GM18499 (cell line): Measurements from ENCODE around the gene CHD5.
"Not testable (repeated sequence)": the region's sequence is repeated elsewhere in the genome, so short reads cannot be mapped to it uniquely, and the experiment has no call there.

Source experiments
- ATAC-seq: cut with Tn5 transposase; IDR thresholded peaks from one replicate; pipeline ENCODE4 v1.9.1; 2021; ENCODE audit warnings: moderate number of reproducible peaks; ENCODE audit not compliant: insufficient read depth, unreplicated experiment

Gene CHD5

DNA sequence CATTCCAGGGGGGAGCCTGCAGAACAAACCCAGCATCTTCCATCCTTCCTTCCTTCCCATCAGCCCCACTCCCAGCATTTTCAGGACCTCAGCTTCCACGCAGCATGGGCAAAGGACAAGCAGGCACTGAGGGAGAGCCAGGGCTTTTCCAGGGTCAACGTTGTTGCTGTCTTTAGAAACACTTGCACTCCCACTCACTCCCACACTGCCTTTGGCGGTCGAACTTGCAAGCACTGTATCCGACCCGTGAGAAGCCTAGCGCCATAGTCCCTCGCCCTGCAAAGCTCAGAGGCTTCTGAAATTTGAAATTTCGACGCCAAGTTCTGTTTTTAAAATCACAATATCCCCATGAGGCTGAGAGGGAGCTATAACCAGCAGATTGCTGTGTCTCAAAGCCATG, 87.0 kb downstream of the CHD5 start:
- no peak for ATAC-seq

DNA sequence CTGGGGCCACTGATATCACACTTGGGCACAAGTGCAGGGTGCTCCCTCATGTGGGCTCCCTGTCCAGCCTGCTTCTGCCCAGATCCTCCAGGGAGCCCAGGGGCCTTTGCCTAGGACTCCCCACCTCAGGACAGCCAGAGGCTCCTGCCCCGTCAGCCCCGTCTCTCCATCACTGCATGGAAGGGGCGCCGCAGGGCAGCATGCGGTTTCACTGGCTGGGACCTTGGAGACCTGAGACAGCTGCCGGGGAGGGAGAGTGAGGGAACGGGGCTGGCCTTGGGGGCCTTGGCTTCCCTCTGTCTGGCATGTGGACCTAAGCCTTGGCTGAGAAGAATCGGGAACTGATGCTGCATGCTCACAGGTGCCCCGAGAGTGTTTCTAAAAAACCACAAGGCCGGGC, 87.9 kb downstream of the CHD5 start:
- no peak for ATAC-seq

DNA sequence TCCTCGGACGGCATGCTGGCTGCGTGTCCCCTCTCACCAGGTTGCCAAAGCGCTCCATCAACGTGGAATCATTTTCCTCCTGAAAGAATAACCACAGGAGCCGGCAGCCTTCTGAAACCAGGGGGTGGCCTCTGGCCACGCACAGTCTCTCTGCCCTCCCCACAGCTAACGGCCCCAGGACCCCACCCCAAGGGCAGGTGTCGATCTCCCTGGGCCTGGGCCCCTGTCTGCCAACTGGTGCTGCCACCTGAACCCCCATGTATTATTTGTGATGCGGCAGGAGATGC, 88.4 kb downstream of the CHD5 start:
- ATAC-seq = no peak

DNA sequence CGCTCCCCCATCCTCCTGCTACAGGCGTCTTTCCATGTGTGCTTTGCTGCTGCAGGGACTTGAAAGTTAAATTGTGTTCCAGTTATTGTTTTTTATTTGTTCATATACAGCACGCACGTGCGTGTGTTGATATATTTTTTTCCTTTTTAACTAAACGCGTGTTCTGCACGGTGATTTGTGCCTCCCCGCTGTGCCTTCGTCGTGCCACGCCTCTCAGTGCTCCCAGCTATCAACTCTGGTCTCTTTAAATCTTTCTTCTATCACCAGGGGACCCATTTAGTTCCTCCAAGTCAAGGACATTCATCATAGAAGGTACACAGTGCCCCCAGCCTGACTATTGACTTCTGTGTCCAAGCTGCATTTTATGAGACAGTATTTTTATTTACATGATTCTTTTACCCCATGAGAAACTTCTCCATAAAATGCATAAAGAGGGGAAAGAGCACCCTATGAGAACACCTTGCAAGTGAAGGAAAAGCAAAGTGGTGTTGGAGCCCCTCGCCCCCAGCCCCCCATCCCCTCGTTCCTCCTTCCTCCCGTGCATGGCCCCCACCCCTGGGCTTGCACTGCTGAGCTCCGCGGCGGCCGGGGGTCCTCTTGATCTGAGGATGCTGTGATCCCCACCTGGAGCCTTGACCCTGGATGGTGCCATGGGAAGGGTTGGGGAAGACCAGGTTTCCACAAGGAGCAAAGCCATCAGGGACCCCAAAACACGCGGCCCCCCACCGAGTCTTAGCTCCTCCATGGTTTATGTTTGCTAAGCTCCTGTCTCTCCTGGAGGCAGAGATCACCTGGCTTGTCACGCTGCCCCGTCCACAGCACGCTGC, 88.9 kb downstream of the CHD5 start:
- no peak for ATAC-seq

DNA sequence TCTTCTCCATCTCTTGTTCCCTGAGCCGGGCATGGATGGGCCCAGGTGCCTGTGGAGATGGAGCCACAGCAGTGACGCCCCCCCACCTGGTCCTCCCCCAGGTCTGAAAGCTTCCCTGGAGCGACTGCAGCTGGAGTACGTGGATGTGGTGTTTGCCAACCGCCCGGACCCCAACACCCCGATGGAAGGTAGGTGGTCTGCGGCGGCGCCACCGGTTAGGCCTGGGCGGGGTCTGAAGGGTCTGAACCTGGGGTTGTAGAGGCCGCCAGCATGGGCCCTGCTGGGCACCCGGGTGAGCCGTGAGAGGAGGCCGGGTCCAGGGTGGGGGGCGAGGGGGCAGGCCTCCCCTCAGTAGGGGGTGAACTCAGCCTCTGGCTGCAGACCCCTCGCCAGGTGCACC, 89.8 kb downstream of the CHD5 start:
- no peak for ATAC-seq

DNA sequence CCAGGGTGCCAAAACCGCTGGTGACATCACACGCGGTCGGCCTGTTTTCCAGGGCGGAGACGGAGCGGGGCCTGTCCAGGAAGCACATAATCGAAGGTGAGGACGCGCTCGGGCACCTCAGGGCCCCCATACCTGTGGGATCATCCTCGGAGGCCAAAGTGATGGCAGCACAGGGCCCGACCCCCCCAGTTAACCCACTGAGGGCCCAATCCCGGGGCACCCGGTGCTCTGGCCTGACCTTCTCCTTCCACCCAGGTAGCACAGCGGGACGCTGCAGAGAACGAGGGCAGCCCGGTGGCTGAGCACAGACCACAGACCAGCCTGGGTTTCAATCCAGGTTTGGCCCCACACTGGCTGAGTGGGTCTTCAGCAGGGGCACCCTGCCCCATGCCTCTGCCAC, 91.2 kb downstream of the CHD5 start:
- ATAC-seq = no peak

DNA sequence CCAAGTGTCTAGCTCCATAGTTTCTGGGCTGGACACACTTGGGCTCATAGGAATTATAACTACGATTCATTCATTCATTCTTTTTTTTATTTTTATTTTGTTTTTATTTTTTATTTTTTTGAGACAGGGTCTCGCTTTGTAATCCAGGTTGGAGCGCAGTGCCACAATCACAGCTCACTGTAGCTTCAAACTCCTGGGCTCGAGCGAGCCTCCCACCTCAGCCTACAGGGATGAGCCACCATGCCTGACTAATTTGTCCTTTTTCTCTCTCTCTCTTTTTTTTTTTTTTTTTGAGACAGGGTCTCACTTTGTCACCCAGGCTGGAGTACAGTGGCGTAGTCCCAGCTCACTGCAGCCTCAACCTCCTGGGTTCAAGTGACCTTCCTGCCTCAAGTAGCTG, 92.2 kb downstream of the CHD5 start:
- no peak for ATAC-seq

DNA sequence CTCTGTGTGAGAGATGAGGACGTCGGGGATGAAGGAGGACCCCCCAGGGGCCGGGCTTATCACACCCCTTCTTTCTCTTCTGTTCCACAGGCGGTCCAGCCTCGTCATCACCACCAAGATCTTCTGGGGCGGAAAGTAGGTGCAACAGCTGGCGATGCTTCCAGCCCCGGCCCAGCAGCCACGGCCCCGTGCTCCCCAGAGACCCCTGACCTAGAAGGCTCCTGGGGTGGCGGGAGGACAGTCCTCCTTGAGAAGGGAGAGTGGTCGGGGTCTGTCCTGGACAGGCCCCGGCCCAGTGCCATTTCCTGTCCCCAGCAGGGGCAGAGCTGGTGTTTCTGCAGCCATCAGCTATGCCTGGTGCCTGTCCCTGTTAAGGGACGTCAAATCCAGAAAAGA, 92.7 kb downstream of the CHD5 start:
- ATAC-seq = no peak

DNA sequence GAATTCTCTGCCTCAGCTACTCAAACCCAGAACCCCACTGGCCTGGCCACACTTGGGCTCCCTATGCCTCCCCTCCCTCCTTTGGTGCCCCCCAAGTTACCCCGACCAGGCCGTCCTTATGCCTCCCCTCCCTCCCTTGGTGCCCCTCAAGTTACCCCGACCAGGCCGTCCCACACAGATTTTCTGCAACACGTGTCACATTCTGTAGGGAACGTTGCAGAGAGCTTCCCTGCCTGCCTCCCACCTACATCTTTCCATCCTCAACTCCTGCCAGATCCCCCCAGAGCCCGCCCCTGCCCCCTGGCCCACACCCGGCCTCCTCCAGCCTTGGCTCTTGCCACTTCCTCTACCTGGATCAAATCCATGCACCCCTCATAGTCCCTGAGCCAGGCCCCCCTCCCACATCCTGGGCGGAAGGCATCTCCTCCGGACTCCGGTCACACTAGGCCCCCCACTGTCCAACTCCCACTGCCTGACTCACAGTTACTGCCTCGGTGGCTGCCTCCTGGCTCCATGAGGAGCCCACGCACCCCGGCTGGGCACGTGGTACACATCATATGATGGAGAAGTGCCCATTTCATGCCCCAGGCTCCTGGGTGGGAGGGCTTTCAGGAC, 93.3 kb downstream of the CHD5 start:
- no peak for ATAC-seq

DNA sequence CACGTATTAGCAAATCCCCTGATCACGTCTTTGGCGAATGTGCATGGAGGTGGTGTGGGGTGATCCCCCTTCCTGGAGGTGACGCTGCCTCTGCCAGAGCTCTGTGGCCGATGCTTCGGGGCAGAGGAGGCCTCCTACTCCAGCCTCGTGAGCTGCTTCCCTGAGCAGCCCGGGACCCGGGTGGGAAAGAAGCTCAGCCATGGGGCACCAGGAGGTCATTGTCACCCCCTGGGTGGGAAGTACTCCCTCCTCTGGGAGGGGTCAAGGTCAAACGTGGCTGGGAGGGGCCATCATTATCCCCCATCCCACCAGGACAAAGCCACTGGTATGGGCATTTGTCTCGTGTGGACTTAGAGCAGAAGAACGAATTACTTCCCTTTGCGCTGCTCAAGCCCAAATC, 93.8 kb downstream of the CHD5 start:
- no peak for ATAC-seq

DNA sequence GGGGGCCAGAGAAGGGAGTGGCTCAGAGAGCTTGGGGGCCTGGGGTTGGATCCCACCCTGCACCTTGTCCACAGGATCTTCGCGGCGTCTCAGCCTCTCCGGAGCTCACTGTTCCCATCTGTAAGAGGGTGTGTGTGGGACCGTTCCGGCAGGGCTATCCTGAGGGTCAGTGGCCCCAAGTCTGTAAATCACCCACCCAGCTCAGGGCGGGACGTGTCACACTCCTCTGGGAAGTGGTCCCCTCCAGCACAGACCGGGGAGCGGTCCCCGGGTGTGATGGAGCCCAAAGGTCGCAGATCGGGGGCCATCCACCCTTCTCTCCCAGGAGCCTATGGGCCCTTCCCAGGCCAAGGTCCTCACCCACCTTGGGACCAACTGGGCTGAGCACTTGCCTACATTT, 94.5 kb downstream of the CHD5 start:
- ATAC-seq = no peak

DNA sequence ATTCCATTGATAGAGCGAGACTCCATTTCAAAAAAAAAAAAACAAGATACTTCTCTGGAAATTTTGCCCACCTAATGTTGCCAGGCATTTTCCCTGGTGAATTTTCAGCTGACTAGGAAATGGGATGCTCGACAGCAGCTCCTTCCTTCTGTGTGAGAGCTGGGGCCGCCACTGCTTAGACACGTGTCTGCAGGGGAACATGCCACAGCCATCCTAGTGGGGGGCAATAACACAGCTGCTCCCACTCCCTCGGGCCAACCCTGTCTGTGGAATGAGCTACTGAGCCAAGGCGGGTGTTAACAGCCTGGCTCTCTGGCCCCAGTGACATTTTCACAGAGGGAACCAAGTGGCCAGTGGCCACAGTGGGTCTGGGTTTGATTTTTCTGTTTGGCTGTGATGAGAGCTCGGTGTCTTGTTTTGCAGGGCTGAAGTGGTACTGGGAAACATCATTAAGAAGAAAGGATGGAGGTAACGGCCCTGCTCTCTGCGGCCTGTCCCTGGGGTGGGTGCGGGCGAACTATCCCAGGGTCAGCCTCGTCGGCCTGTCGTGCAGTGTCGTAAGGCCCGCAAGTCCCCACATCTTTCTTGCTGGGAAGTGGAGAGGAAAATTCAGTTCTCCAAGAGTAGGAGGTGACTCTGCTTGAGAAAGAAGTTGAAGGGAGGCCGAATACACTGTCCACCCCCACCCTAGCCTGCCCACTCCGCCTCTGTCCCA, 95.2 kb downstream of the CHD5 start:
- no peak for ATAC-seq

DNA sequence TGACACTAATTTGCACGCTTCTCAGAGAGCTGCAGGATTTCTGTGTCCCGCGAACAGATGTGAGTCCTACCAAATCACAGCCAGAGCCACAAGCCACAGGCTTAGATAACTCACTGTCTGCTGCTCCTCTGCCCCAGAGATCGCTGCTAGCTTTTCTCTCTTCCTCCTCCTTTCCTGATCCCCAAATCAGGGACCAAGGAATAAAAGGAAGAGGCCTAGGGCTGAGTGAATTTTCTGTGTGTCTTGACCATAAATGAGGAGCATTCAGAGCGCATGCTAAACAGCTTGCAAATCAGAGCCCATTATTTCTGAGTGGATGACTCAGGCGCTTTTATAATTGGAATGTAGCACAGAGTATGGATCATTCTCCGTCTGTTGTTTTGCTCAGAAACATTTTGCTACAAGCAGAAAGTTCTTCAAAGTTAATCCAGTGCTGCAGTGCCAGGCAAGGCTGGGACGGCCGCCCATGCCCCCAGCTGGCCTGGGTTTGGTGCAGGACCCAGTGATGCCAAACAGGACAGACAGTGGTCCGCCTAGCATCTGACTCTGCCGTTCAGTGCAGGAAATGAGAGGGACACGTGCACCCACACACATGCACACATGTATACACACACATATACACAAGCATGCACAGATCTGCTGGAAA, 96.2 kb downstream of the CHD5 start:
- no peak for ATAC-seq

DNA sequence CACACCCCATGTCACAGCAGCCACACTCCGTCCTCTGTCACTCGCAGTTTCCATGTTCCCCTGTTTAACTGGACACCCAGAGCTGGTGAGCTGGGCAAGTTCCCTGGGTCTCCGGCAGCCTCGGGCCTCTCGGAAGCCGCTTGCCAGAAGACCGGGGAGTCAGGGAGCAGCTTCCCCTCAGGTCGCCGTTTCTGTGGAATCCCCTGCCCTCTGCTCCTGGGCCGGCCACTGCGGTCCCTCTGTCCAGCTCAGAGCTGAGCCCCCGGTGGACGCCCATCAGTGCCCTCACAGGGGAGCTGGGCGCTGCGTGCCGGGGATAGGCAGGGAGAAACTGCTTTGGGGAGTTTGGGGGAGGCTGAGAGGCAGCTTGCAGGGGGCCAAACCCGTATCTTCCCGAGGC, 96.7 kb downstream of the CHD5 start:
- no peak for ATAC-seq

DNA sequence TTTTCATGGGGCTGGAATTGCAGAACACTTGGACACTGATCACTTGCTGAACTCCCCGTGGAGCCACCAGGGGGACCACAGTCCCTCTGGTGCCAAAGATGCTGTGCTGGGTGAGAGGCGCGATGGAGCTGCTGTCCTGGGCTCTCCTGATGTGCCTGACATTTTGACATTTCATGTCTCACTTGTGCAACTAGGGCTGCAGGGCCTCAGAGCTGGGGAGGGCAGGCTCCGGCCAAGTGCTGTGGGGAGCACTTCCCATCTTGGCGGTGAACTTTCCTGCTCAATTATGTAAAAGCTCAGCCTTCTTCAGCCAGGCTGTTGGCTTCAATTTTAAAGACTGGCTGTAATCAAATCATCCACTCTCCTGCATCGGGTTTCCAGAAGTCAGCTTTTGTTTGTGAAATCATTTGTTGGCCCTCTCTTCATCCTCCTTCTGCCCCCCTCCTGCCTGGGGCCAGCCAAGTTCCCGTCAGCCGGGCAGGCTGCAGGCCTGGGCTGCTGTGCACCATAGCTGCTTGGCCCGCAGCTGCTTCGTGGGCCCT, 97.6 kb downstream of the CHD5 start:
- no peak for ATAC-seq

DNA sequence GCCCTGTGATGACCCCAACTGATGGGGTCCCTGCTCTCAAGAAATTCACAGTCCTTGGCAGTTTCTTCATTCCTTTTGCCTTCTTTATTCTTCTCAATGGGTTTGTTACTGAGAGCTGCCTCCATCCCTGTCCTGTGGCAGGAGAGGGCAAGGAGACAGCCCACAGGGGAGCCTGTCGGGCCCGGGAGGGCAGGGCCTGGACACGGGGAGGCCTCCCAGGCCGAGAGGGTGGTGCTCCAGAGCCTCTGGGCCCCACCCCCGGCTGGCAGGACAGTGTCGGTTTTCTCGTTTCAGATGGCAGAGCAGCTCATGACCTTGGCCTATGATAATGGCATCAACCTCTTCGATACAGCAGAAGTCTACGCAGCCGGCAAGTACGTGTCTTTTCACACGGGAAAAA, 98.2 kb downstream of the CHD5 start:
- no peak for ATAC-seq

DNA sequence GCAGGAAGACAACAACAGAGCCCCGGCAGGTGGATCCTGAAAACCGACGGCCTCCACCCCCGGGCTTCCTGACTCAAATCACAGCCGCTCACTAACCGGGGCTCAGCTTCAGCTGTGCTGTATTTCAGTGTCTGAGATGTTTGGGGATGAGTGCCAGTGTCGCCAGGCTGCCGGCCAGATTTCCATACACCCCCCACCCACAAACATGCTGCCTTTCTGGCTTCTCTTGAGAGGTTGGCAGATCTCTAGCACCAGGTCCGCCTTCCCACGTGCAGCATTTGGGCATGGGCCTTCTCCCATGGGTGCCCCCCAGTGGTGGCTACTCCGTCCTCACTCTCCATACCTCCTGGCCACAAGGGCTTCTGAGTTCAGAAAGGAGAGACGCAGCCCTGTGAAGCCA, 99.7 kb downstream of the CHD5 start:
- no peak for ATAC-seq

DNA sequence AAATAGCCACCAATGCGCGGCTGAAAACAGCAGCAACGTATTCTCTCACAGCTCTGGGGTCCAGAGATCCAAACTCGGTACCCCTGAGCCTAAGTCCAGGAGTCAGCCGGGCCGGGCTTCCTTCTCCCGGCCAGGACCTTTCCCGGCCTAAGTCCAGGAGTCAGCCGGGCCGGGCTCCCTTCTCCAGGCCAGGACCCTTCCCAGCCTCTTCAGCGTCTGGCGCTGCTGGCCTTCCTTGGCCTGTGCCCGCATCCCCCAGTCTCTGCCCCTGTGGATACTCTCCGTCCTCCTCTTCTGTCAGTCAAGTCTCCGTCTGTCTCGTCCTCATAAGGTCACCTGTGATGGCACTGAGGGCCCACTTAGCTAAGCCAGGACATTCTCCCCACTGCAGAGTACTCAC, 102.2 kb downstream of the CHD5 start:
- no peak for ATAC-seq

DNA sequence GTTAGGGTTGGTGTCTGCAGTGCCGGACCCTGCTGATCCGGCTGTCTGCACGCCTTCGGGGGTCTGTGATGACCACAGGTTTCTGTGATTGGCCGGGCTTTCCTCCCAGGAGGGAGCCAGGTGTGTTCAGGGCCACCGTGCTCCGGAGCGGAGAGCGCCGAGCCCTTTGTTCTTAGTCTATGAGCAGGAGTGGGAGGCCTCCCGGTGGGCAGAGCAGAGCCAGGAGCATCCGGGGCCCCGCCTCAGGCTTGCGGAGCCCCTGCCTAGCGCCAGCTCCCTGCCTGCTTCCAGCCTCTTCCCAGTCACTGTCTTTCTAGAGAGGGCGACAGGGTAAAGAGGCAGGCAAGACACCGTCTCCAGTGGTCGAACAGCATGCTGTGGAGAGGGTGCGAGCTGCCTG, 102.6 kb downstream of the CHD5 start:
- no peak for ATAC-seq

DNA sequence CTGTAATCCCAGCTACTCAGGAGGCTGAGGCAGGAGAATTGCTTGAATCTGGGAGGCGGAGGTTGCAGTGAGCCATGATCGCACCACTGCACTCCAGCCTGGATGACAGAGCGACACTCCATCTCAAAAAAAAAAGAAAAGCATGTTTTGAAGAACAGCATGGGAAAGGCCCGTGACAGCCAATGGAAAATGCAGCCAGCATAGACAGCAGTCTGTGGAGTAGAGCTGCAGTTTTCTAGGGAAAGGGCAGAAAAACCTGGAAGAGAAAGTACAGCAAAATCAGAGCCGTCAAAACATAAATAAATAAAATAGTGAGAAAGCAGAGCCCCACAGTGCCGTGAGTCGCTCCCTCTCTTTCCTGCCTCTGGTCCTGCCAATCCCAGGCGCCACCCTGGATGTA, 103.1 kb downstream of the CHD5 start:
- not testable (repeated sequence) for ATAC-seq

DNA sequence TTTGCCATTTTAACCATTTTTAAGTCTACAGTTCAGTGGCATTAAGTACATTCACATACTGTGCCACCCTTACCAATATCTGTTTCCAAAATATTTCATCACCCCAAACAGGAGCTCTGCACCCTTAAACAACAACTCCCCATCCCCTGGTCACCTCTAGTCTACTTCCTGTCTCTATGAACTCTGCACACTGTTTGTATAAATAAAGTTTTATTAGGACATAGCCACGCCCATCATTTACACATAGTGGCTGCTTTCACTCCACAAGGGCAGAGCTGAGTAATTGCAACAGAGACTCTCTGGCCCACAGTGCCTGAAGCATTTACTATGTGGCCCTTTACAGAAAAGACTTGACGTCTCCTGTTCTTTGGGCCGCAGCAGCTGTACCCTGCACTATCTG, 104.4 kb downstream of the CHD5 start:
- no peak for ATAC-seq
